OCI-LY7 (cell line): ENCODE results near the gene CDK14. TPM values are rescaled to one million over a fixed set of nuclear protein-coding genes. Genes with fewer than 3 reads are reported as not detected.

ENCODE experiments used
- BruUV-seq: library from RNA; stranded (reverse); fragments of 400-500 nt; replicated peaks from 2 replicates; lab custom pipeline; 2021; lab: Mats Ljungman, UMichigan
- CTCF ChIA-PET: fragments of 300-600 bp; sonication (Branson Sonifier 250); formaldehyde crosslinking; loops from one replicate; lab custom pipeline; 2022; ENCODE audit warnings: antibody characterized with exemption; ENCODE audit not compliant: unreplicated experiment; lab: Charles Lee
- POLR2A ChIA-PET: fragments of 300-600 bp; sonication (Branson Sonifier 250); formaldehyde crosslinking; loops from one replicate; lab custom pipeline; 2022; ENCODE audit warnings: antibody characterized with exemption; lab: Charles Lee
- DNase-seq: peaks from one replicate; pipeline ENCODE4 v3.0.0-alpha.2; 2015; ENCODE audit warnings: low spot score
- H2AFZ ChIP-seq: fragments of 200-600 bp; sonication (generic), shearing (Covaris generic); 2 replicates; pipeline ENCODE4 v1.6.1; 2014; ENCODE audit warnings: mild to moderate bottlenecking, antibody characterized with exemption, low read length, moderate library complexity
- H3K27ac ChIP-seq: fragments of 200-600 bp; sonication (generic); 2 replicates; pipeline ENCODE4 v1.5.1; 2014; ENCODE audit warnings: mixed run types, low read depth, mild to moderate bottlenecking, moderate library complexity, low read length, inconsistent platforms; ENCODE audit not compliant: poor library complexity, severe bottlenecking
- H3K36me3 ChIP-seq: fragments of 200-600 bp; sonication (generic); 2 replicates; pipeline ENCODE4 v1.6.1; 2014; ENCODE audit warnings: mild to moderate bottlenecking, antibody characterized with exemption, low read length, moderate library complexity, mixed read lengths; ENCODE audit not compliant: insufficient read depth
- H3K4me1 ChIP-seq: fragments of 200-600 bp; sonication (generic); 2 replicates; pipeline ENCODE4 v1.5.1; 2014; ENCODE audit warnings: mild to moderate bottlenecking, low read length; ENCODE audit not compliant: insufficient read depth, poor library complexity, severe bottlenecking
- H3K4me2 ChIP-seq: fragments of 200-600 bp; sonication (generic); 2 replicates; pipeline ENCODE4 v1.6.1; 2014; ENCODE audit warnings: mild to moderate bottlenecking, low read length
- H3K4me3 ChIP-seq: fragments of 200-600 bp; sonication (generic); 2 replicates; pipeline ENCODE4 v1.5.1; 2014; ENCODE audit warnings: mild to moderate bottlenecking, low read depth, low read length; ENCODE audit not compliant: poor library complexity, severe bottlenecking
- H3K79me2 ChIP-seq: fragments of 200-600 bp; sonication (generic); 2 replicates; pipeline ENCODE4 v1.6.1; 2016; ENCODE audit warnings: low read depth, mild to moderate bottlenecking, low read length, moderate library complexity, mixed read lengths; ENCODE audit not compliant: insufficient read depth
- H3K9me2 ChIP-seq: fragments of 200-600 bp; sonication (generic); 2 replicates; pipeline ENCODE4 v1.6.1; 2016; ENCODE audit warnings: mild to moderate bottlenecking, low read length, mixed read lengths; ENCODE audit not compliant: insufficient read depth
- H3K9me3 ChIP-seq: fragments of 200-600 bp; sonication (generic); 2 replicates; pipeline ENCODE4 v1.6.1; 2014; ENCODE audit warnings: mild to moderate bottlenecking, mixed run types, low read length, mixed read lengths
- H4K20me1 ChIP-seq: fragments of 200-600 bp; sonication (generic); 2 replicates; pipeline ENCODE4 v1.6.1; 2014; ENCODE audit warnings: mild to moderate bottlenecking, antibody characterized with exemption, low read length, moderate library complexity, mixed read lengths; ENCODE audit not compliant: insufficient read depth
- EZH2phosphoT487 ChIP-seq: fragments of 200-600 bp; sonication (generic); IDR thresholded peaks from 2 replicates; pipeline ENCODE4 v1.6.1; 2018; ENCODE audit warnings: low read depth, borderline replicate concordance, mild to moderate bottlenecking, mixed run types, antibody characterized with exemption, low read length, moderate library complexity, mixed read lengths
- intact Hi-C: fragments of 100-400 bp; cut with micrococcal nuclease; formaldehyde crosslinking; loops from one replicate; pipeline ENCODE4 v1.10.0; 2022; ENCODE audit not compliant: unreplicated experiment
- total RNA-seq, 2 experiments: library from RNA; depleted of rRNA in 1 of 2; stranded (reverse); fragments of >200 nt in 1 of 2; shearing (Covaris generic) in 1 of 2; gene quantifications; 2 replicates each; pipeline ENCODE4 v1.2.3, GENCODE V29; 2014 to 2022
- TF ChIP-seq, protein P1 (sequence below): fragments of 200-600 bp; sonication (generic); conservative IDR thresholded peaks from 2 replicates; pipeline ENCODE4 v1.5.1; 2014; ENCODE audit warnings: mild to moderate bottlenecking, antibody characterized with exemption, low read length, moderate library complexity, mixed read lengths

Gene CDK14
- total RNA-seq, 2 experiments from 2014 or later, result 90.7 to 111 TPM

DNA sequence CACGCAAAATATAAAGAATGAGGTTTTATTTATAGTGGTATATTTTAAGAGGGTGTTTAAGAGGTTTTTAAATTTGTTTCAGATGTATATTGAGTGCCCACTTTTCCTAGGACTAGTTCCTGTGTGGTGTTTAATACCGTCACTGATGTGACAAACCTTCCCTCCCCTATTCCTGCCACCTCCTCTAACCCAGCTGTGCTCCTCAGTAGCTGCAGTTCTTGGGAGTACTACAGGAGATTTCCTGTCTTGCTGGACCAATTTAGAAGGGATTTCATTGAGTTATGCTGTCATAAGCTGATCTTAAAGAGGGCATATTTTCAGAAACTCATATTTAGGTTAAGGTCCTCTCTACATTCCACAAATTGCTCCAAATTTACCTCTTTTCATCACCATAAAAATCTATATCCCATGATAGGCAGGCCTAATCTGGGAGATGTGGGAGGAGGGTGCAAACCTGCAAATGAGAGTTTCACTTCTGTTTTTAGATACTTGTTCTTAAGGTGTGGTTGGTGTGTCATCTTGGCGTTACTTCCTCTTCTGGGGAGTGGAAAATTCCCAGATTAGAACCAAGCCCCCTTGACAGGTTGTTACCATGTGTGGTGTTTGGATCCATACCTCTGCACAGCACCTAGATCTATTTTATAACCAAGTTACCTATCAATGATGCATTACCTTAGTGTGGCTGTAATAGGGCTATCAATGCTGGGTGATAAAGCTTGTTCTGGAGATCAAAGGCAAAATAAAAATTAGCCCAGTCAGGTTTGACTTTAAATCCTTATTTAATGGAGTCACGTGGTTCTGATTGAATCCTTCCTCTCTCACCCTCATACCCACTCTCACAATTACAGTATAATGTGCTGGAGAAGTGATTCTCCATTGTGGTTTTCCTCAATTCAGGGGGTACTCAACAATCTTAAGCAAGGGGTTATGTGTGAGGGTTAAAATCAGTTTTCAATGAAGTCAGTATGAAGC, 141.1 kb downstream of the CDK14 start:
- BruUV-seq, result no TSS peak
- Histone ChIP-seq H3K9me2 (no peaks in the 10 kb centered on the region), H3K27ac (peak overlapping the region; percentile 82), H3K79me2 (peaks cover 92% of the 10 kb centered on the region), H3K4me1 (peaks cover 65% of the 10 kb centered on the region), H3K36me3 (peaks cover 61% of the 10 kb centered on the region), H3K4me3 (peak overlapping the region; percentile 47), H3K9me3 (peaks cover 15% of the 10 kb centered on the region), H3K4me2 (peak overlapping the region; percentile 84), H2AFZ (no peak overlapping the region; the same call in 1 of the 2 replicates), H4K20me1 (no peaks in the 10 kb centered on the region)
- intact Hi-C loops, result no loop called here
- TF ChIP-seq EZH2phosphoT487, result no peak
- TF ChIP-seq, protein P1, sequence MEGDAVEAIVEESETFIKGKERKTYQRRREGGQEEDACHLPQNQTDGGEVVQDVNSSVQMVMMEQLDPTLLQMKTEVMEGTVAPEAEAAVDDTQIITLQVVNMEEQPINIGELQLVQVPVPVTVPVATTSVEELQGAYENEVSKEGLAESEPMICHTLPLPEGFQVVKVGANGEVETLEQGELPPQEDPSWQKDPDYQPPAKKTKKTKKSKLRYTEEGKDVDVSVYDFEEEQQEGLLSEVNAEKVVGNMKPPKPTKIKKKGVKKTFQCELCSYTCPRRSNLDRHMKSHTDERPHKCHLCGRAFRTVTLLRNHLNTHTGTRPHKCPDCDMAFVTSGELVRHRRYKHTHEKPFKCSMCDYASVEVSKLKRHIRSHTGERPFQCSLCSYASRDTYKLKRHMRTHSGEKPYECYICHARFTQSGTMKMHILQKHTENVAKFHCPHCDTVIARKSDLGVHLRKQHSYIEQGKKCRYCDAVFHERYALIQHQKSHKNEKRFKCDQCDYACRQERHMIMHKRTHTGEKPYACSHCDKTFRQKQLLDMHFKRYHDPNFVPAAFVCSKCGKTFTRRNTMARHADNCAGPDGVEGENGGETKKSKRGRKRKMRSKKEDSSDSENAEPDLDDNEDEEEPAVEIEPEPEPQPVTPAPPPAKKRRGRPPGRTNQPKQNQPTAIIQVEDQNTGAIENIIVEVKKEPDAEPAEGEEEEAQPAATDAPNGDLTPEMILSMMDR, result no peak
- ChIA-PET CTCF (interaction anchor here (1.4 kb wide), 1 partner anchor 29 kb away, joined by 5 read pairs; no protein-coding TSS in a partner anchor), POLR2A (interaction anchor here (0.6 to 2.8 kb wide), 15 partner anchors 10 to 105 kb away, joined by 3 to 13 read pairs (median 5); no protein-coding TSS in a partner anchor)
- DNase-seq, result peak; percentile 88

DNA sequence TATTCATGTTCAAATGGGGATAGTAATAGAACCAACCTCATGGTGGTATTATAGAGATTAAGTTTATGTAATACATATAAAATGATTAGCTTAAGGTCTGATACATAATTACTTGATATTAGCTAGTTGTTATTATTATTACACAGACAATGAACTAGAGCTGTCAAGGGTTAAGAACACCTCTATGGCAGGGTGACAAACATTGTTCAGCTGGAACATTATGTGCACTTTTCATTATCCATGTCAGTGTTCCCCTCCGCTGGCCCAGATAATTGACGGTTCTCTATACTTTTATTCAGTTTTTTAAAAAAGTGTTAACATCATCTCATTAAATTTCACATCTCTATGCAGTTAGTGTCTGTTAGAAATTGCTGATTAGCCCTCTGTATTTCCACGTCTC, 142.1 kb downstream of the CDK14 start:
- H3K27ac ChIP-seq, result peak overlapping the region; percentile 82
- H2AFZ ChIP-seq, result no peak overlapping the region
- H3K36me3 ChIP-seq, result peaks cover 55% of the 10 kb centered on the region
- H3K4me3 ChIP-seq, result peak overlapping the region; percentile 4
- no peaks in the 10 kb centered on the region for H3K9me2 ChIP-seq
- H3K79me2 ChIP-seq, result peaks cover 92% of the 10 kb centered on the region
- peaks cover 65% of the 10 kb centered on the region for H3K4me1 ChIP-seq
- TF ChIP-seq EZH2phosphoT487, result no peak
- TF ChIP-seq, protein P1, result no peak
- BruUV-seq, result no TSS peak
- no peaks in the 10 kb centered on the region for H4K20me1 ChIP-seq
- peaks cover 14% of the 10 kb centered on the region for H3K9me3 ChIP-seq
- intact Hi-C loops, result no loop called here
- H3K4me2 ChIP-seq, result peak overlapping the region; percentile 84
- CTCF ChIA-PET, result interaction anchor here (1.4 kb wide), 1 partner anchor 30 kb away, joined by 5 read pairs; no protein-coding TSS in a partner anchor
- POLR2A ChIA-PET, result interaction anchor here (0.6 to 2.8 kb wide), 8 partner anchors 9 to 104 kb away, joined by 3 to 13 read pairs (median 6); no protein-coding TSS in a partner anchor
- no peak for DNase-seq
